Cardiac muscle cell (in vitro differentiated cells and primary cell): ENCODE results near the gene KIF1C. TPM values are rescaled to one million over a fixed set of nuclear protein-coding genes. Genes with fewer than 3 reads are reported as not detected.

ENCODE experiments used
- DNase-seq, 2 donors: peaks; one replicate each; pipeline versions ENCODE4 v3.0.0 to v3.0.0-alpha.2; 2010 to 2017; ENCODE audit warnings: low read depth in 1 of 2, low spot score in 1 of 2
- H3K27ac ChIP-seq: fragments of 200-600 bp; sonication (generic); 2 replicates; pipeline ENCODE4 v1.5.1; 2016
- H3K27me3 ChIP-seq: fragments of 200-600 bp; sonication (generic); 2 replicates; pipeline ENCODE4 v1.6.0; 2016; ENCODE audit warnings: control low read depth
- H3K36me3 ChIP-seq: fragments of 200-600 bp; sonication (generic); 2 replicates; pipeline ENCODE4 v1.5.1; 2016; ENCODE audit warnings: control low read depth
- H3K4me1 ChIP-seq: fragments of 200-600 bp; sonication (generic); 2 replicates; pipeline ENCODE4 v1.8.1; 2017; ENCODE audit warnings: low read depth, mild to moderate bottlenecking, mixed run types
- H3K4me3 ChIP-seq: fragments of 200-600 bp; sonication (generic); 2 replicates; pipeline ENCODE4 v1.5.1; 2016; ENCODE audit warnings: mild to moderate bottlenecking
- H3K9me3 ChIP-seq: fragments of 200-600 bp; sonication (generic); 2 replicates; pipeline ENCODE4 v1.5.1; 2017; ENCODE audit warnings: low read depth, mild to moderate bottlenecking, control low read depth
- CTCF ChIP-seq: IDR thresholded peaks from 2 replicates; pipeline ENCODE4 v1.5.1; 2012; ENCODE audit warnings: low read depth, mild to moderate bottlenecking, low read length
- polyA plus RNA-seq: library from polyadenylated mRNA; unstranded; fragments of >200 nt; fragmentation: Nextera tagmentation; extraction: Ambion mirVana; gene quantifications from 2 replicates; pipeline ENCODE4 v1.2.1, GENCODE V29; 2016
- total RNA-seq: library from RNA; depleted of rRNA; stranded (reverse); fragments of >200 nt; gene quantifications from 2 replicates; pipeline ENCODE4 v1.2.3, GENCODE V29; 2016

Gene KIF1C
- total and polyA plus RNA-seq, 2 experiments from 2014 or later: 65.8 to 67.1 TPM

GRCh38 chr17:4950075-4950745, 47.5 kb upstream of the KIF1C start:
- peak in 1 of 2 donors; percentile 67 for DNase-seq
- Histone ChIP-seq H3K4me1 (peaks cover 44% of the 10 kb centered on the region), H3K4me3 (peak overlapping the region; percentile 96), H3K27me3 (no peaks in the 10 kb centered on the region), H3K27ac (peak overlapping the region; percentile 94), H3K9me3 (no peaks in the 10 kb centered on the region), H3K36me3 (peaks cover 28% of the 10 kb centered on the region)
- no peak for TF ChIP-seq CTCF

- Histone ChIP-seq H3K27me3 (no peaks in the 10 kb centered on the region), H3K4me3 (peak within 1 kb of the TSS; percentile 96), H3K36me3 (peaks cover 23% of the 10 kb centered on the region), H3K9me3 (no peaks in the 10 kb centered on the region), H3K27ac (peak within 1 kb of the TSS; percentile 94), H3K4me1 (peaks cover 44% of the 10 kb centered on the region)
- no peak for TF ChIP-seq CTCF
- DNase-seq: peak in 1 of 2 donors; percentile 76
These were observed 47.0 kb upstream of the KIF1C start, which contains the start of gene ENO3 for GRCh38 chr17:4950746-4951204. ENO3 (plus strand) TSS chr17:4951119; CDS start chr17:4951830, 711 bp downstream.

- Histone ChIP-seq H3K36me3 (peaks cover 20% of the 10 kb centered on the region), H3K9me3 (no peaks in the 10 kb centered on the region), H3K27ac (peak overlapping the region; percentile 94), H3K4me1 (peaks cover 41% of the 10 kb centered on the region), H3K4me3 (peak overlapping the region; percentile 96), H3K27me3 (no peaks in the 10 kb centered on the region)
- peak in 1 of 2 donors; percentile 89 for DNase-seq
- no peak for TF ChIP-seq CTCF
These were observed 46.3 kb upstream of the KIF1C start for GRCh38 chr17:4951486-4951885.

GRCh38 chr17:4953451-4953961, 44.2 kb upstream of the KIF1C start:
- peaks cover 37% of the 10 kb centered on the region for H3K4me1 ChIP-seq
- H3K36me3 ChIP-seq: peaks cover 22% of the 10 kb centered on the region
- DNase-seq: peak in 1 of 2 donors; percentile 51
- no peak for TF ChIP-seq CTCF
- H3K27ac ChIP-seq: peak overlapping the region; percentile 94
- H3K27me3 ChIP-seq: no peaks in the 10 kb centered on the region
- H3K4me3 ChIP-seq: no peak overlapping the region
- H3K9me3 ChIP-seq: no peaks in the 10 kb centered on the region

- no peak overlapping the region for H3K27ac ChIP-seq
These were observed 42.7 kb upstream of the KIF1C start for GRCh38 chr17:4955091-4955490.

More at GRCh38 chr17:4955091-4955490, 42.7 kb upstream of the KIF1C start:
- H3K36me3 ChIP-seq: peaks cover 33% of the 10 kb centered on the region
- H3K9me3 ChIP-seq: no peaks in the 10 kb centered on the region
- TF ChIP-seq CTCF: no peak
- peaks cover 37% of the 10 kb centered on the region for H3K4me1 ChIP-seq
- DNase-seq: no peak
- no peaks in the 10 kb centered on the region for H3K27me3 ChIP-seq
- H3K4me3 ChIP-seq: no peak overlapping the region
